ENCODE measurements around the gene IMMT. TPM values are rescaled to one million over a fixed set of nuclear protein-coding genes. Genes with fewer than 3 reads are reported as not detected.
"Not testable (repeated sequence)": the region's sequence is repeated elsewhere in the genome, so short reads cannot be mapped to it uniquely, and the experiment has no call there.

Gene IMMT
- total and polyA plus RNA-seq, 11 donors: 62.0 to 315 (median 219) TPM

- intact Hi-C loops (cut with DNase I): no loop called here
- H3K4me3 ChIP-seq: no peak overlapping the region
- H3K36me3 ChIP-seq: peaks cover 0 to 32% (median 21%) of the 10 kb centered on the region in 9 donors
- peak overlapping the region in 10 of 12 donors; percentile 11 to 74 (median 48) for H3K27ac ChIP-seq
- H3K9me3 ChIP-seq: no peaks in the 10 kb centered on the region
- DNase-seq (peak in 1 of 5 donors; percentile 76), ATAC-seq (peak in 3 of 4 donors; percentile 27 to 43 (median 38))
- TF ChIP-seq, protein P1, sequence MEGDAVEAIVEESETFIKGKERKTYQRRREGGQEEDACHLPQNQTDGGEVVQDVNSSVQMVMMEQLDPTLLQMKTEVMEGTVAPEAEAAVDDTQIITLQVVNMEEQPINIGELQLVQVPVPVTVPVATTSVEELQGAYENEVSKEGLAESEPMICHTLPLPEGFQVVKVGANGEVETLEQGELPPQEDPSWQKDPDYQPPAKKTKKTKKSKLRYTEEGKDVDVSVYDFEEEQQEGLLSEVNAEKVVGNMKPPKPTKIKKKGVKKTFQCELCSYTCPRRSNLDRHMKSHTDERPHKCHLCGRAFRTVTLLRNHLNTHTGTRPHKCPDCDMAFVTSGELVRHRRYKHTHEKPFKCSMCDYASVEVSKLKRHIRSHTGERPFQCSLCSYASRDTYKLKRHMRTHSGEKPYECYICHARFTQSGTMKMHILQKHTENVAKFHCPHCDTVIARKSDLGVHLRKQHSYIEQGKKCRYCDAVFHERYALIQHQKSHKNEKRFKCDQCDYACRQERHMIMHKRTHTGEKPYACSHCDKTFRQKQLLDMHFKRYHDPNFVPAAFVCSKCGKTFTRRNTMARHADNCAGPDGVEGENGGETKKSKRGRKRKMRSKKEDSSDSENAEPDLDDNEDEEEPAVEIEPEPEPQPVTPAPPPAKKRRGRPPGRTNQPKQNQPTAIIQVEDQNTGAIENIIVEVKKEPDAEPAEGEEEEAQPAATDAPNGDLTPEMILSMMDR (IDR thresholded peaks at IDR 0.05): no peak
- TF ChIP-seq POLR2A (IDR thresholded peaks at IDR 0.05): no peak
- 54 to 62% (median 61%) methylated on average over 9 of the region's 9 CpGs for WGBS, 4 donors
- peaks cover 0 to 61% (median 31%) of the 10 kb centered on the region in 12 donors for H3K4me1 ChIP-seq
- no peaks in the 10 kb centered on the region for H3K27me3 ChIP-seq
Measured at GRCh38 chr2:86202702-86203101, 7.4 kb upstream of the IMMT start.

- 68 to 79% (median 74%) methylated on average over 2 of the region's 2 CpGs for WGBS, 4 donors
- no peak for ATAC-seq
- DNase-seq: no peak
- intact Hi-C loops (cut with DNase I): no loop called here
- Histone ChIP-seq H3K27me3 (no peaks in the 10 kb centered on the region), H3K27ac (peak overlapping the region in 11 of 12 donors; percentile 11 to 74 (median 48)), H3K36me3 (peaks cover 0 to 28% (median 17%) of the 10 kb centered on the region in 9 donors), H3K4me3 (peak overlapping the region in 1 of 12 donors; percentile 10), H3K9me3 (no peaks in the 10 kb centered on the region), H3K4me1 (peaks cover 0 to 61% (median 31%) of the 10 kb centered on the region in 12 donors)
- TF ChIP-seq, protein P1 (IDR thresholded peaks at IDR 0.05): no peak
- TF ChIP-seq POLR2A (IDR thresholded peaks at IDR 0.05): no peak
Measured at GRCh38 chr2:86202336-86202692, 7.1 kb upstream of the IMMT start.

DNA sequence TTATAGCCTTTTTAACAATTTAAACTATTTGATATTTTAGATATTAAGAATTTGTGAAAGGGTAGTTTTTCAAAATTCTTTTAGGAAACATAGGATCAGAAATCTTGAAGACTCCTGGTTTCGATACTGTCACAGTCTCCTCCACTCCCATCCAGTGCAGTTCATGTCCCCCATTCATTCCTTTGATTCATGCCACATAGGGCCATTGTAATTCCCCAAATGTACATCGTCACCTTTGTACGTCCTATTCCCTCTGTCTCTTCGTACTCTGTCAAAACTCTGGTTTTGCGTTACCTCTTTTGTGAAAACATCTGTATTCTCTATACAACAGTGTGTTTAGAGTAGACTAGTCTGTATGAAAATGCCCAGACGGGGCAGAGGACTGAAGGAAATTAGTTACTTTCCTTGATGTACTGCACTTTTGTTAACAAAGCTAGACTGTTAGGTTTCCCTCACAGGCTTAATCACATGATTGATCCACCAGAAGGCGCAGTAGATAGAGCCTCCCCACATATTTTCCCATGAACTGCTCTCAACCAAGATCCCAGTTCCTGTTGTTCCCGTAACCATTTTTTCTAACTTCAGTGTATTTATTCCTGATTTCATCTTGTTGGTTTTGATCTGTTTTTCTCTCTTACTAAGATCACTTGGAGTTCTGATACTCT, 6.5 kb upstream of the IMMT start:
- no peak for DNase-seq
- peak in 1 of 4 donors; percentile 20 for ATAC-seq
- peaks cover 0 to 23% (median 12%) of the 10 kb centered on the region in 9 donors for H3K36me3 ChIP-seq
- no peaks in the 10 kb centered on the region for H3K9me3 ChIP-seq
- 43 to 52% (median 44%) methylated on average over 8 of the region's 8 CpGs for WGBS, 4 donors
- H3K4me1 ChIP-seq: peaks cover 0 to 61% (median 31%) of the 10 kb centered on the region in 12 donors
- peak overlapping the region in 2 of 12 donors; percentile 4 to 10 for H3K4me3 ChIP-seq
- intact Hi-C loops (cut with DNase I): no loop called here
- peak overlapping the region in 11 of 12 donors; percentile 11 to 74 (median 48) for H3K27ac ChIP-seq
- no peaks in the 10 kb centered on the region for H3K27me3 ChIP-seq
- TF ChIP-seq POLR2A (IDR thresholded peaks at IDR 0.05): no peak
- TF ChIP-seq, protein P1 (IDR thresholded peaks at IDR 0.05): peak in 4 of 12 donors; percentile 12 to 23 (median 18)

- intact Hi-C loops (cut with DNase I): not testable (repeated sequence)
Measured at GRCh38 chr2:86200564-86200963, 5.3 kb upstream of the IMMT start.

More at GRCh38 chr2:86200564-86200963, 5.3 kb upstream of the IMMT start:
- not testable (repeated sequence) for H3K27me3 ChIP-seq, ATAC-seq, DNase-seq, H3K9me3 ChIP-seq
- Histone ChIP-seq H3K36me3 (peaks cover 0 to 11% (median 0%) of the 10 kb centered on the region in 9 donors), H3K4me3 (peak overlapping the region in 11 of 12 donors; percentile 51 to 92 (median 73)), H3K4me1 (peaks cover 0 to 70% (median 39%) of the 10 kb centered on the region in 12 donors), H3K27ac (peak overlapping the region in 4 of 12 donors; percentile 7 to 89 (median 84))
- 74 to 77% (median 76%) methylated on average over 11 of the region's 11 CpGs for WGBS, 4 donors
